DMS153 (cell line): Measurements from ENCODE around the gene DLX4.
A peak's percentile ranks its signal among the peaks of the same experiment; 100 is the strongest.

ENCODE experiments used
- DNase-seq: peaks from one replicate; lab custom pipeline; 2025; lab: John Stamatoyannopoulos, UW

DLX4 gene

GRCh38 chr17:49969134-49969759 is at the start of gene DLX4:
DLX4 (plus strand) TSS chr17:49969190; CDS start chr17:49969469, 279 bp downstream.
- DNase-seq: no peak

GRCh38 chr17:49920030-49920769 is 48.8 kb upstream of the DLX4 start:
- DNase-seq: no peak

- DNase-seq: no peak
Observed at GRCh38 chr17:49922095-49922494, 46.9 kb upstream of the DLX4 start.

- DNase-seq: no peak
Observed at GRCh38 chr17:49924116-49924515, 44.9 kb upstream of the DLX4 start.

- no peak for DNase-seq
Observed at GRCh38 chr17:49924589-49924988, 44.4 kb upstream of the DLX4 start.

GRCh38 chr17:49925921-49926320 is 43.1 kb upstream of the DLX4 start:
- no peak for DNase-seq

GRCh38 chr17:49926886-49927285 is 42.1 kb upstream of the DLX4 start:
- no peak for DNase-seq

GRCh38 chr17:49928126-49928800 is 40.7 kb upstream of the DLX4 start:
- DNase-seq: no peak

GRCh38 chr17:49928837-49929475 is 40.0 kb upstream of the DLX4 start:
- DNase-seq: no peak

GRCh38 chr17:49930880-49931279 is 38.1 kb upstream of the DLX4 start:
- no peak for DNase-seq

- no peak for DNase-seq
Observed at GRCh38 chr17:49931416-49932137, 37.4 kb upstream of the DLX4 start.

- DNase-seq: no peak
Observed at GRCh38 chr17:49932138-49932723, 36.8 kb upstream of the DLX4 start.

- DNase-seq: no peak
Observed at GRCh38 chr17:49932901-49933300, 36.1 kb upstream of the DLX4 start.

GRCh38 chr17:49935526-49936210 is 33.3 kb upstream of the DLX4 start:
- DNase-seq: peak; percentile 12

- no peak for DNase-seq
Observed at GRCh38 chr17:49936386-49936785, 32.6 kb upstream of the DLX4 start.

GRCh38 chr17:49939318-49939717 is 29.7 kb upstream of the DLX4 start:
- DNase-seq: no peak

GRCh38 chr17:49941427-49941826 is 27.6 kb upstream of the DLX4 start:
- DNase-seq: no peak

- DNase-seq: no peak
Observed at GRCh38 chr17:49942947-49943346, 26.0 kb upstream of the DLX4 start.

- no peak for DNase-seq
Observed at GRCh38 chr17:49944273-49944870, 24.6 kb upstream of the DLX4 start.

- DNase-seq: no peak
Observed at GRCh38 chr17:49946208-49946607, 22.8 kb upstream of the DLX4 start.
